Progenitor cell of endocrine pancreas (in vitro differentiated cells): ENCODE data around the gene TEX48. TPM values are rescaled to one million over a fixed set of nuclear protein-coding genes. Genes with fewer than 3 reads are reported as not detected.

ENCODE experiments used
- DNase-seq: peaks from one replicate; pipeline ENCODE4 v3.0.0; 2021; ENCODE audit warnings: low spot score; ENCODE audit not compliant: unreplicated experiment
- H3K27ac Mint-ChIP-seq: 2 replicates; pipeline ENCODE4 v1.8.0; 2021; ENCODE audit warnings: mild to moderate bottlenecking, moderate library complexity, mixed read lengths
- H3K27me3 Mint-ChIP-seq: 2 replicates; pipeline ENCODE4 v1.8.0; 2021; ENCODE audit warnings: mixed read lengths
- H3K36me3 Mint-ChIP-seq: 2 replicates; pipeline ENCODE4 v1.8.0; 2022; ENCODE audit warnings: mixed read lengths; ENCODE audit not compliant: insufficient read depth
- H3K4me1 Mint-ChIP-seq: 2 replicates; pipeline ENCODE4 v1.8.0; 2021; ENCODE audit warnings: low read depth, mixed read lengths
- H3K4me3 Mint-ChIP-seq: 2 replicates; pipeline ENCODE4 v1.8.0; 2021; ENCODE audit warnings: low read depth, mild to moderate bottlenecking, moderate library complexity, mixed read lengths
- H3K9me3 Mint-ChIP-seq: 2 replicates; pipeline ENCODE4 v1.8.0; 2021; ENCODE audit warnings: low read depth, mixed read lengths
- total RNA-seq: library from RNA; stranded (reverse); gene quantifications from 2 replicates; pipeline ENCODE4 v1.2.1, GENCODE V29; 2021
- TF ChIP-seq, protein P1 (sequence below): fragments of 200-600 bp; sonication (generic); IDR thresholded peaks from one replicate; pipeline ENCODE4 v1.5.0; 2021; ENCODE audit warnings: antibody characterized with exemption, mild to moderate bottlenecking; ENCODE audit not compliant: unreplicated experiment

Gene TEX48
- total RNA-seq, 1 donor from 2014 or later, result not detected

DNA sequence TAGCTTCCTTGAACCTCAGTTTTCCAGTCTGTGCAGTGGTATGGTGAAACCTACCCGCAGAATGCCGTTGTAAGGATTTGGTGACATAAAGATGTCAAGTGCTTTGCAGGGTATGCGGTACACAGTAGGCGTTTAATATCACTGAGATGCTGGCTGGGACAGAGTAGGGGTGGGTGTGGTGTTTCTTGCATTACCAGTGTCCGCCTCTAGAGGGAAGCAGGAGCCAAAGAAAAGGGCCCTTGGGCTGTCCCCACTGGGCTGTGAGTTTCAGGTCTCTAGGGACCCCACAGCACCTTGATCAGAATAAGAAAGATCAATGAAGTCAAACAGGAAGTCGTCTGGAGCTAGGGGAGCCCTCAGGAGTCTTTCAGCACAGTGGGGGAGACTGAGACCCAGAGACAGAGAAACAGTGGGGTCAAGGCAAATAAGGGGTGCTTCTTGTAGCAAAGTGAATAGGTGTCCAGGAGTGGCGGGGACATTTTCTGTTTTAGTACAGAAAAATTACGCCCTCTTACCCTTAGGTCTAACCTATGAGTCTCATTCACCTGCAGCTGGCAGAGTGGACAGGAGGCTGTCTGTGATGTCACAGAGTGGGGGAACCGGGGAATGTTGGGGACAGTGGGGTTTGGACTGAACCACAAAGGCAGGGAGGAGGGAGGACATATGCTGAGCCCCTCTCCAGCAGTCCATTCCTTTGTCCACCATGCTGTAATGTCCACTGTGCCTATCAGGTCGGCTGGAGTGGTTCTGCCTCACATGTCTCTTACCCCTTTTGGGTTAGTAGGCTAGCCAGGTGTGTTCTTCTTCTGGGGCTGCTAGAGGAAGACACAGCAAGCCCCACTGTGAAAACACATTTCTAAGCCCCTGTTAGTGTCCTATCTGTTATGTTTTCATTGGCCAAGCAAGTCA is 19.7 kb downstream of the TEX48 start:
- Mint-ChIP-seq H3K4me3 (no peak overlapping the region), H3K36me3 (no peaks in the 10 kb centered on the region), H3K4me1 (peaks cover 2% of the 10 kb centered on the region), H3K9me3 (no peaks in the 10 kb centered on the region), H3K27ac (peak overlapping the region; percentile 11), H3K27me3 (peaks cover 8% of the 10 kb centered on the region)
- TF ChIP-seq, protein P1, sequence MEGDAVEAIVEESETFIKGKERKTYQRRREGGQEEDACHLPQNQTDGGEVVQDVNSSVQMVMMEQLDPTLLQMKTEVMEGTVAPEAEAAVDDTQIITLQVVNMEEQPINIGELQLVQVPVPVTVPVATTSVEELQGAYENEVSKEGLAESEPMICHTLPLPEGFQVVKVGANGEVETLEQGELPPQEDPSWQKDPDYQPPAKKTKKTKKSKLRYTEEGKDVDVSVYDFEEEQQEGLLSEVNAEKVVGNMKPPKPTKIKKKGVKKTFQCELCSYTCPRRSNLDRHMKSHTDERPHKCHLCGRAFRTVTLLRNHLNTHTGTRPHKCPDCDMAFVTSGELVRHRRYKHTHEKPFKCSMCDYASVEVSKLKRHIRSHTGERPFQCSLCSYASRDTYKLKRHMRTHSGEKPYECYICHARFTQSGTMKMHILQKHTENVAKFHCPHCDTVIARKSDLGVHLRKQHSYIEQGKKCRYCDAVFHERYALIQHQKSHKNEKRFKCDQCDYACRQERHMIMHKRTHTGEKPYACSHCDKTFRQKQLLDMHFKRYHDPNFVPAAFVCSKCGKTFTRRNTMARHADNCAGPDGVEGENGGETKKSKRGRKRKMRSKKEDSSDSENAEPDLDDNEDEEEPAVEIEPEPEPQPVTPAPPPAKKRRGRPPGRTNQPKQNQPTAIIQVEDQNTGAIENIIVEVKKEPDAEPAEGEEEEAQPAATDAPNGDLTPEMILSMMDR, result peak; percentile 77
- DNase-seq, result peak; percentile 64

DNA sequence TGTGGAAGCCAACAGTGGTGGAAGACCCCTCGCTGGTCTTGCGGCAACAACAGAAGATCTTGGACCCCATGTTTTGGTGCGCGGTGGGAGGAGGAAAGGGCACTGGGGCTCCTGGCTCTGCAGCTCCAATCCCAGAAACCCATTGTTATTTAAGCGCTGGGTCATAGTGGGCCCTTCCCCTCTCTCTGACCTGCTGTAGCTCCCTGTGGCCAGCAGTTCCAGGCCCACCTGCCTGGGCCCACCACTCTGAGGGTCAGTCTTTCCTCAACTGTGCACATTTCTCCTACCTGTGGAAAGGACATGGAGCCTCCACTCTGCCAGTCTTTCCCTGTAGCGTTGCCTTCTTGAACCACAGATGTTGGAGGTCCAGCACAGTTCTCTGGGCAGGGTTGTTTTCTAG is 24.3 kb downstream of the TEX48 start, which contains the start of gene TEX53:
Gene TEX53, minus strand, starts transcription at position 101 of the 400 bp plus-strand sequence. Its CDS starts 31 bp downstream, at position 70.
- H3K27me3 Mint-ChIP-seq, result peaks cover 12% of the 10 kb centered on the region
- H3K4me1 Mint-ChIP-seq, result peaks cover 2% of the 10 kb centered on the region
- no peak within 1 kb of the TSS for H3K27ac Mint-ChIP-seq
- TF ChIP-seq, protein P1, result no peak
- no peaks in the 10 kb centered on the region for H3K36me3 Mint-ChIP-seq
- no peak for DNase-seq
- H3K9me3 Mint-ChIP-seq, result no peaks in the 10 kb centered on the region
- no peak within 1 kb of the TSS for H3K4me3 Mint-ChIP-seq

DNA sequence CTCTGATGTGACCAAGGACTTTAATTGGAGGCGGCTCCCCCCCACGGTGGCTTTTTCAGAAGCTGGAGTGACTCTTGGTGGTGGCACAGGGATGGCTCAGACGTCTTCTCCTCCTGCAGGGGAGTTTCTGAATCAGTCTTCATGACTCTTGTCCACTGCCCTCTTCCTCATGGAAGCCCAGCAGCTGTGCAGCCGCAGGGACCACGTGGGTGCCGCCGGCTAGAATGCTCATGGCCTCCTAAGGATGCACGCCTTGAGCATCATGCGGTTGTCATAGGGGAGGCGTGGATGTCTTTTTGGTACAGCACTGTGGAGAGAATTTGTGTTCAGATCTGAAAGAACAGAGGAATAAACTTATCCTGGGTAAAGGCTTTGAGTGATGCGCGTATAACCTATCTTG is 25.7 kb downstream of the TEX48 start:
- Mint-ChIP-seq H3K27ac (no peak overlapping the region), H3K27me3 (peaks cover 12% of the 10 kb centered on the region), H3K4me1 (no peaks in the 10 kb centered on the region), H3K4me3 (no peak overlapping the region), H3K9me3 (no peaks in the 10 kb centered on the region), H3K36me3 (no peaks in the 10 kb centered on the region)
- TF ChIP-seq, protein P1, result no peak
- no peak for DNase-seq

DNA sequence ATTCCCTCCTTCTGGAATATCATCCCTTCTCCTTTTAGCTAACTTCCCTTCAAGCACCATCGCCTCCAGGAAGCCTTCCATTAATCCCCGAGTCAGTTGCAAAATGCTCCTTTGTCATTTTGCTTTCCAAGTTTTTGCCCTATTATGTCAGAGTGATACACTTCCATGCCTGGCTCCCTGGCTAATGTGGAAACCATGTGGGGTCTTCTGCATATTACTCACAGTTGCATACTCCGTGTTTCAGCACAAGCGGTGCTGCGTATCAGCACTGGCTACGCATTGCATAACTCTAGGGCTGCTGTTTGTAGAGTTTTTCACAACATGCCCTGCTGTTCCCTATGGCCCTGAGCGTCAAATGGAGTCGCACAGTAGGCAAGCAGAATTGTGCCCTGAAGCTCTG is 26.3 kb downstream of the TEX48 start:
- Mint-ChIP-seq H3K36me3 (no peaks in the 10 kb centered on the region), H3K27me3 (peaks cover 10% of the 10 kb centered on the region), H3K4me1 (no peaks in the 10 kb centered on the region), H3K4me3 (no peak overlapping the region), H3K27ac (no peak overlapping the region), H3K9me3 (no peaks in the 10 kb centered on the region)
- TF ChIP-seq, protein P1, result no peak
- no peak for DNase-seq

DNA sequence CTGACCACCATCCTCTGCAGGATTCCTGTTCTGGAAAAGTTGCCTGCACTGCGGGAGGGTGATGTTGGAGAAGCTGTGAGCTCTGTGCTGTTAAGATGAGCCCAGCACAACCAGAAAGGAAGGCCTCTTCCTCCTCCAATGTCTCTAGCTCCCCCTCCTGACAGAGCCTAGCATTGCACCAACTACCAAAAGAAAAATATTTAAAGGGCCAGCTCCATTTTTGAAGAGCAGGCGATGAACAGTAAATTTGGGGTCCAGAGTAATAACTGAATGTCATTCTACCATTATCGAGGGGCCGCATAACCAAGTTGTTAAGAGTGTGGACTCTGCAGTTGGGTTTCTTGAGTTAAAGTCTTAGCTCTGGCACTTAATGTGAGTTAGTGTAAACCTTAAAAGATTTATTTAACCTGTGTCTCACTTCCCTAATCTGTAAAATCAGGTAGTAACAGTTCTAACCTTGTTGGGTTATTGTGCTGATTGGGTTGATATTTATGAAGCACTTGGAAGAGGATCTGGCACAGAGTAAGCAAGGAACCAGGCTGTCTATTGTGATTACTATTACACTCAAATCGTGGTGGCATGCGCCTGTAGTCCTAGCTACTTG is 28.3 kb downstream of the TEX48 start:
- Mint-ChIP-seq H3K4me3 (no peak overlapping the region), H3K4me1 (no peaks in the 10 kb centered on the region), H3K9me3 (no peaks in the 10 kb centered on the region), H3K36me3 (no peaks in the 10 kb centered on the region), H3K27ac (no peak overlapping the region), H3K27me3 (peaks cover 4% of the 10 kb centered on the region)
- peak; percentile 57 for DNase-seq
- TF ChIP-seq, protein P1, result peak; percentile 86
